Measurements from ENCODE around the gene CEACAM1. TPM values are rescaled to one million over a fixed set of nuclear protein-coding genes. Genes with fewer than 3 reads are reported as not detected.

The CEACAM1 gene
- total RNA-seq, 1 donor from 2014 or later = 1.6 TPM

- Histone ChIP-seq H3K27me3 (ENCODE audit: control insufficient read depth, insufficient read depth, low read length) (no peaks in the 10 kb centered on the region), H3K4me3 (ENCODE audit: low read depth, low read length) (no peak overlapping the region), H3K36me3 (ENCODE audit: control insufficient read depth, insufficient read depth, low read length) (no peaks in the 10 kb centered on the region)
- no peak for FAIRE-seq
- DNase-seq (ENCODE audit: low read depth) = no peak
- TF ChIP-seq, protein P1, sequence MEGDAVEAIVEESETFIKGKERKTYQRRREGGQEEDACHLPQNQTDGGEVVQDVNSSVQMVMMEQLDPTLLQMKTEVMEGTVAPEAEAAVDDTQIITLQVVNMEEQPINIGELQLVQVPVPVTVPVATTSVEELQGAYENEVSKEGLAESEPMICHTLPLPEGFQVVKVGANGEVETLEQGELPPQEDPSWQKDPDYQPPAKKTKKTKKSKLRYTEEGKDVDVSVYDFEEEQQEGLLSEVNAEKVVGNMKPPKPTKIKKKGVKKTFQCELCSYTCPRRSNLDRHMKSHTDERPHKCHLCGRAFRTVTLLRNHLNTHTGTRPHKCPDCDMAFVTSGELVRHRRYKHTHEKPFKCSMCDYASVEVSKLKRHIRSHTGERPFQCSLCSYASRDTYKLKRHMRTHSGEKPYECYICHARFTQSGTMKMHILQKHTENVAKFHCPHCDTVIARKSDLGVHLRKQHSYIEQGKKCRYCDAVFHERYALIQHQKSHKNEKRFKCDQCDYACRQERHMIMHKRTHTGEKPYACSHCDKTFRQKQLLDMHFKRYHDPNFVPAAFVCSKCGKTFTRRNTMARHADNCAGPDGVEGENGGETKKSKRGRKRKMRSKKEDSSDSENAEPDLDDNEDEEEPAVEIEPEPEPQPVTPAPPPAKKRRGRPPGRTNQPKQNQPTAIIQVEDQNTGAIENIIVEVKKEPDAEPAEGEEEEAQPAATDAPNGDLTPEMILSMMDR (IDR thresholded peaks at IDR 0.05; ENCODE audit: insufficient read depth, low read length, severe bottlenecking) = no peak
Observed at GRCh38 chr19:42569193-42569592, 40.9 kb upstream of the CEACAM1 start.

DNA sequence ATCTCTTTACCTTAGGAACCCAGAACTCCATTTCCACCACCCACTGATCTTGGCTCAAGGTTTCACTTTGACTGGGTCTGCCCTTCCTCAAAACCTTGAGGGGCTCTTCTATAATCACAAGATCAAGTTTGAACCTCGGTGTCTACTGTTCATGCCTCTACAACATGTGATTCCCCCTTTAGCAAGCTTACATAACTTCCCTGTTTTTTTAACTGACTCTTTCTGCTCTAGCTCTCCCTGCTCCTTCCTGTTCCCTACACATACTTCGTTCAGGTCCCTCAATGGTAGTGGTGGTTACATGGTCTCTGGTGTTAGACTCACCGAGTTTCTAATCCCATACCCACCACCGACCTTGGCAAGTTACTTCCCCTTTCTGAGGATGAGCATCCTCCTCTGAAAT is 39.7 kb upstream of the CEACAM1 start:
- DNase-seq (ENCODE audit: low read depth) = no peak
- Histone ChIP-seq H3K4me3 (ENCODE audit: low read depth, low read length) (no peak overlapping the region), H3K27me3 (ENCODE audit: control insufficient read depth, insufficient read depth, low read length) (no peaks in the 10 kb centered on the region), H3K36me3 (ENCODE audit: control insufficient read depth, insufficient read depth, low read length) (no peaks in the 10 kb centered on the region)
- FAIRE-seq = no peak
- TF ChIP-seq, protein P1 (IDR thresholded peaks at IDR 0.05; ENCODE audit: insufficient read depth, low read length, severe bottlenecking) = no peak

- no peaks in the 10 kb centered on the region for H3K27me3 ChIP-seq (ENCODE audit: control insufficient read depth, insufficient read depth, low read length)
- TF ChIP-seq, protein P1 (IDR thresholded peaks at IDR 0.05; ENCODE audit: insufficient read depth, low read length, severe bottlenecking) = no peak
- no peaks in the 10 kb centered on the region for H3K36me3 ChIP-seq (ENCODE audit: control insufficient read depth, insufficient read depth, low read length)
- FAIRE-seq (no peak), DNase-seq (ENCODE audit: low read depth) (no peak)
- no peak overlapping the region for H3K4me3 ChIP-seq (ENCODE audit: low read depth, low read length)
Observed at GRCh38 chr19:42567567-42567966, 39.3 kb upstream of the CEACAM1 start.

GRCh38 chr19:42563352-42564210 is 35.3 kb upstream of the CEACAM1 start:
- Histone ChIP-seq H3K27me3 (ENCODE audit: control insufficient read depth, insufficient read depth, low read length) (no peaks in the 10 kb centered on the region), H3K36me3 (ENCODE audit: control insufficient read depth, insufficient read depth, low read length) (no peaks in the 10 kb centered on the region), H3K4me3 (ENCODE audit: low read depth, low read length) (no peak overlapping the region)
- TF ChIP-seq, protein P1 (IDR thresholded peaks at IDR 0.05; ENCODE audit: insufficient read depth, low read length, severe bottlenecking) = peak; percentile 68
- FAIRE-seq (no peak), DNase-seq (ENCODE audit: low read depth) (peak; percentile 44)

GRCh38 chr19:42561512-42561911 is 33.2 kb upstream of the CEACAM1 start:
- no peak for FAIRE-seq
- TF ChIP-seq, protein P1 (IDR thresholded peaks at IDR 0.05; ENCODE audit: insufficient read depth, low read length, severe bottlenecking) = no peak
- H3K4me3 ChIP-seq (ENCODE audit: low read depth, low read length) = no peak overlapping the region
- no peaks in the 10 kb centered on the region for H3K27me3 ChIP-seq (ENCODE audit: control insufficient read depth, insufficient read depth, low read length)
- no peak for DNase-seq (ENCODE audit: low read depth)
- no peaks in the 10 kb centered on the region for H3K36me3 ChIP-seq (ENCODE audit: control insufficient read depth, insufficient read depth, low read length)
